Common myeloid progenitor, CD34-positive (primary cell): ENCODE results near the gene ANKRD12.

Experiments used
- CTCF ChIA-PET: fragments of 350-600 bp; sonication (Branson Sonifier 250); formaldehyde crosslinking; loops from one replicate; lab custom pipeline; 2021; ENCODE audit warnings: antibody characterized with exemption; lab: Charles Lee
- POLR2A ChIA-PET: fragments of 350-600 bp; sonication (Branson Sonifier 250); formaldehyde crosslinking; loops from one replicate; lab custom pipeline; 2021; ENCODE audit warnings: antibody characterized with exemption; lab: Charles Lee
- DNase-seq, 3 donors: peaks; one replicate each; pipeline versions ENCODE4 v3.0.0 to v3.0.0-alpha.2; 2013
- H3K27ac ChIP-seq, 2 experiments: 1 replicate in 1 of 2; 2 replicates in 1 of 2; pipeline ENCODE4 v1.7.0; 2013; ENCODE audit warnings: inconsistent platforms in 2 of 2, low read length in 2 of 2, mild to moderate bottlenecking in 2 of 2, low read depth in 1 of 2, moderate library complexity in 1 of 2; ENCODE audit not compliant: severe bottlenecking in 2 of 2, insufficient read depth in 1 of 2, poor library complexity in 1 of 2
- H3K27me3 ChIP-seq, 5 experiments: replicated peaks in 2 of 5; 1 replicate in 3 of 5; 2 replicates in 2 of 5; pipeline versions ENCODE4 v1.6.1 to v1.7.0; 2013; ENCODE audit warnings: low read length in 4 of 5, mild to moderate bottlenecking in 2 of 5, moderate library complexity in 2 of 5, inconsistent platforms in 1 of 5; ENCODE audit not compliant: insufficient read depth in 5 of 5, control insufficient read depth in 4 of 5
- H3K36me3 ChIP-seq, 4 experiments: 1 replicate in 2 of 4; 2 replicates in 2 of 4; pipeline versions ENCODE4 v1.6.1 to v1.7.0; 2013; ENCODE audit warnings: low read length in 3 of 4, control low read depth in 1 of 4, mild to moderate bottlenecking in 1 of 4; ENCODE audit not compliant: control insufficient read depth in 4 of 4, insufficient read depth in 4 of 4
- H3K4me1 ChIP-seq, 4 experiments: 1 replicate in 3 of 4; 2 replicates in 1 of 4; pipeline versions ENCODE4 v1.6.1 to v1.7.1; 2013; ENCODE audit warnings: low read length in 3 of 4, mild to moderate bottlenecking in 3 of 4, control low read depth in 1 of 4, inconsistent platforms in 1 of 4, moderate library complexity in 1 of 4; ENCODE audit not compliant: control insufficient read depth in 4 of 4, insufficient read depth in 4 of 4; ENCODE audit errors: control extremely low read depth in 1 of 4
- H3K4me3 ChIP-seq, 7 experiments: 1 replicate in 4 of 7; 2 replicates in 3 of 7; pipeline versions ENCODE4 v1.5.1 to v1.7.0; 2013; ENCODE audit warnings: mild to moderate bottlenecking in 7 of 7, low read length in 6 of 7, moderate library complexity in 6 of 7, inconsistent platforms in 2 of 7, low read depth in 2 of 7, control low read depth in 1 of 7; ENCODE audit not compliant: insufficient read depth in 4 of 7, control insufficient read depth in 1 of 7; ENCODE audit errors: extremely low read depth in 1 of 7
- H3K9me3 ChIP-seq, 5 experiments: 1 replicate in 4 of 5; 2 replicates in 1 of 5; pipeline versions ENCODE4 v1.6.1 to v1.7.1; 2013; ENCODE audit warnings: low read length in 4 of 5, mild to moderate bottlenecking in 2 of 5, inconsistent platforms in 1 of 5, low read depth in 1 of 5, moderate library complexity in 1 of 5; ENCODE audit not compliant: control insufficient read depth in 4 of 5, insufficient read depth in 2 of 5; ENCODE audit errors: control extremely low read depth in 1 of 5
- WGBS: methylation state at CpG from one replicate; pipeline ENCODE4 v1.1.5; 2013; ENCODE audit not compliant: insufficient coverage; 5-methylcytosine and 5-hydroxymethylcytosine counted together

The ANKRD12 gene

GRCh38 chr18:9278028-9278427 lies 141.4 kb downstream of the ANKRD12 start:
- Histone ChIP-seq H3K36me3 (peaks cover 18 to 43% (median 33%) of the 10 kb centered on the region in 4 experiments), H3K4me3 (no peak overlapping the region), H3K27ac (no peak overlapping the region), H3K9me3 (no peaks in the 10 kb centered on the region), H3K4me1 (no peaks in the 10 kb centered on the region), H3K27me3 (no peaks in the 10 kb centered on the region)
- ChIA-PET CTCF (interaction anchor here (1.1 kb wide), 1 partner anchor 10 kb away, joined by 3 read pairs; no protein-coding TSS in a partner anchor), POLR2A (no interaction called here)
- DNase-seq = no peak
- no CpG with 5 or more reads among the region's 1 CpG for WGBS

GRCh38 chr18:9280849-9281248 lies 144.3 kb downstream of the ANKRD12 start:
- H3K4me1 ChIP-seq = no peaks in the 10 kb centered on the region
- H3K4me3 ChIP-seq = no peak overlapping the region
- 92% methylated on average over 4 of the region's 5 CpGs for WGBS
- H3K27ac ChIP-seq = no peak overlapping the region
- H3K27me3 ChIP-seq = no peaks in the 10 kb centered on the region
- H3K9me3 ChIP-seq = no peaks in the 10 kb centered on the region
- ChIA-PET POLR2A (no interaction called here), CTCF (no interaction called here)
- no peak for DNase-seq
- peaks cover 12 to 25% (median 17%) of the 10 kb centered on the region in 4 experiments for H3K36me3 ChIP-seq

GRCh38 chr18:9281780-9282179 lies 145.2 kb downstream of the ANKRD12 start:
- H3K27ac ChIP-seq = no peak overlapping the region
- DNase-seq = no peak
- CTCF ChIA-PET = interaction anchor here (0.6 to 1.8 kb wide), 2 partner anchors 11 to 397 kb away, joined by 3 read pairs; no protein-coding TSS in a partner anchor
- H3K9me3 ChIP-seq = no peaks in the 10 kb centered on the region
- no peaks in the 10 kb centered on the region for H3K27me3 ChIP-seq
- H3K36me3 ChIP-seq = peaks cover 10 to 23% (median 16%) of the 10 kb centered on the region in 4 experiments
- POLR2A ChIA-PET = no interaction called here
- H3K4me1 ChIP-seq = no peaks in the 10 kb centered on the region
- no peak overlapping the region for H3K4me3 ChIP-seq
- WGBS = no CpG with 5 or more reads among the region's 1 CpG

GRCh38 chr18:9283791-9284190 lies 147.2 kb downstream of the ANKRD12 start:
- ChIA-PET CTCF (no interaction called here), POLR2A (no interaction called here)
- Histone ChIP-seq H3K27ac (no peak overlapping the region), H3K4me1 (no peaks in the 10 kb centered on the region), H3K9me3 (no peaks in the 10 kb centered on the region), H3K36me3 (peaks cover 7 to 13% (median 11%) of the 10 kb centered on the region in 4 experiments), H3K27me3 (no peaks in the 10 kb centered on the region), H3K4me3 (no peak overlapping the region)
- DNase-seq = no peak
- no CpG with 5 or more reads among the region's 2 CpGs for WGBS

GRCh38 chr18:9285604-9286003 lies 149.0 kb downstream of the ANKRD12 start:
- WGBS = 100% methylated on average over 2 of the region's 2 CpGs
- Histone ChIP-seq H3K9me3 (peaks cover 0 to 5% (median 0%) of the 10 kb centered on the region in 5 experiments), H3K4me3 (no peak overlapping the region), H3K36me3 (peaks cover 2 to 5% (median 4%) of the 10 kb centered on the region in 4 experiments), H3K27ac (no peak overlapping the region), H3K27me3 (no peaks in the 10 kb centered on the region), H3K4me1 (no peaks in the 10 kb centered on the region)
- DNase-seq = no peak
- CTCF ChIA-PET = no interaction called here
- POLR2A ChIA-PET = no interaction called here

GRCh38 chr18:9287036-9287435 lies 150.5 kb downstream of the ANKRD12 start:
- 93% methylated on average over 3 of the region's 7 CpGs for WGBS
- ChIA-PET CTCF (interaction anchor here (1.3 kb wide), 1 partner anchor 30 kb away, joined by 3 read pairs; no protein-coding TSS in a partner anchor), POLR2A (no interaction called here)
- Histone ChIP-seq H3K27ac (no peak overlapping the region), H3K27me3 (no peaks in the 10 kb centered on the region), H3K4me3 (no peak overlapping the region), H3K9me3 (peaks cover 0 to 9% (median 3%) of the 10 kb centered on the region in 5 experiments), H3K4me1 (no peaks in the 10 kb centered on the region), H3K36me3 (peaks cover 0 to 3% (median 1%) of the 10 kb centered on the region in 4 experiments)
- no peak for DNase-seq

- ChIA-PET CTCF (no interaction called here), POLR2A (no interaction called here)
- no peaks in the 10 kb centered on the region for H3K27me3 ChIP-seq
- no peak for DNase-seq
- H3K9me3 ChIP-seq = peaks cover 0 to 32% (median 15%) of the 10 kb centered on the region in 5 experiments
- no peak overlapping the region for H3K27ac ChIP-seq
- H3K4me1 ChIP-seq = no peaks in the 10 kb centered on the region
- no peak overlapping the region for H3K4me3 ChIP-seq
- no peaks in the 10 kb centered on the region for H3K36me3 ChIP-seq
Measured at GRCh38 chr18:9289698-9290097, 153.1 kb downstream of the ANKRD12 start.
